Activated CD4-positive, alpha-beta T cell treated with anti-CD3 and anti-CD28 coated beads, Interleukin-2, Interleukin-6, amounts not matched to agents 100 ng/mL and 50 ng/mL, durations not matched to agents 16 hours and 8 hours (primary cell): ENCODE data around the gene SLC2A4RG.
A peak's percentile ranks its signal among the peaks of the same experiment; 100 is the strongest.

Source experiments
- DNase-seq: peaks from one replicate; pipeline ENCODE4 v3.0.0-alpha.2; 2020

Gene SLC2A4RG

GRCh38 chr20:63739130-63740069 lies at the start of gene SLC2A4RG:
TSS of gene SLC2A4RG (plus strand) at chr20:63739776. CDS start at chr20:63739913, 137 bp downstream.
- peak; percentile 76 for DNase-seq

- DNase-seq, result no peak
Observed at GRCh38 chr20:63690003-63690897, 49.3 kb upstream of the SLC2A4RG start.

- DNase-seq, result no peak
Observed at GRCh38 chr20:63690898-63691710, 48.5 kb upstream of the SLC2A4RG start.

GRCh38 chr20:63691711-63692435 lies 47.7 kb upstream of the SLC2A4RG start:
- DNase-seq, result no peak

- DNase-seq, result no peak
Observed at GRCh38 chr20:63692436-63693082, 47.0 kb upstream of the SLC2A4RG start.

GRCh38 chr20:63693083-63693732 lies 46.4 kb upstream of the SLC2A4RG start:
- DNase-seq, result no peak

- no peak for DNase-seq
Observed at GRCh38 chr20:63693733-63694583, 45.6 kb upstream of the SLC2A4RG start.

GRCh38 chr20:63694584-63695423 lies 44.8 kb upstream of the SLC2A4RG start:
- DNase-seq, result no peak

- DNase-seq, result no peak
Observed at GRCh38 chr20:63695424-63696305, 43.9 kb upstream of the SLC2A4RG start.

- DNase-seq, result no peak
Observed at GRCh38 chr20:63696306-63696627, 43.3 kb upstream of the SLC2A4RG start.

- no peak for DNase-seq
Observed at GRCh38 chr20:63696628-63697356, 42.8 kb upstream of the SLC2A4RG start, which contains the start of gene TNFRSF6B. TSS of gene TNFRSF6B (plus strand) at chr20:63696652. CDS start at chr20:63696768, 116 bp downstream.

GRCh38 chr20:63697357-63697867 lies 42.2 kb upstream of the SLC2A4RG start:
- no peak for DNase-seq

GRCh38 chr20:63697868-63698545 lies 41.6 kb upstream of the SLC2A4RG start:
- DNase-seq, result no peak

- DNase-seq, result peak; percentile 61
Observed at GRCh38 chr20:63698739-63699465, 40.7 kb upstream of the SLC2A4RG start.

- no peak for DNase-seq
Observed at GRCh38 chr20:63699466-63700198, 39.9 kb upstream of the SLC2A4RG start.
